Renal pelvis (tissue), 4 donors: Measurements from ENCODE around the gene AFDN. TPM values are rescaled to one million over a fixed set of nuclear protein-coding genes. Genes with fewer than 3 reads are reported as not detected.
"Not testable (repeated sequence)": the region's sequence is repeated elsewhere in the genome, so short reads cannot be mapped to it uniquely, and the experiment has no call there.

Experiments used
- DNase-seq: peaks from one replicate; pipeline ENCODE4 v3.0.0-alpha.2; 2013
- polyA plus RNA-seq, 3 donors: library from polyadenylated mRNA; unstranded; fragments of 120-200 nt; gene quantifications; one replicate each; pipeline ENCODE4 v1.2.1, GENCODE V29; 2013; ENCODE audit not compliant: insufficient read length in 3 of 3

Gene AFDN
- polyA plus RNA-seq, 3 donors = 178 to 233 (median 229) TPM

GRCh38 chr6:167949121-167949684 lies 122.5 kb downstream of the AFDN start:
- DNase-seq = no peak

DNA sequence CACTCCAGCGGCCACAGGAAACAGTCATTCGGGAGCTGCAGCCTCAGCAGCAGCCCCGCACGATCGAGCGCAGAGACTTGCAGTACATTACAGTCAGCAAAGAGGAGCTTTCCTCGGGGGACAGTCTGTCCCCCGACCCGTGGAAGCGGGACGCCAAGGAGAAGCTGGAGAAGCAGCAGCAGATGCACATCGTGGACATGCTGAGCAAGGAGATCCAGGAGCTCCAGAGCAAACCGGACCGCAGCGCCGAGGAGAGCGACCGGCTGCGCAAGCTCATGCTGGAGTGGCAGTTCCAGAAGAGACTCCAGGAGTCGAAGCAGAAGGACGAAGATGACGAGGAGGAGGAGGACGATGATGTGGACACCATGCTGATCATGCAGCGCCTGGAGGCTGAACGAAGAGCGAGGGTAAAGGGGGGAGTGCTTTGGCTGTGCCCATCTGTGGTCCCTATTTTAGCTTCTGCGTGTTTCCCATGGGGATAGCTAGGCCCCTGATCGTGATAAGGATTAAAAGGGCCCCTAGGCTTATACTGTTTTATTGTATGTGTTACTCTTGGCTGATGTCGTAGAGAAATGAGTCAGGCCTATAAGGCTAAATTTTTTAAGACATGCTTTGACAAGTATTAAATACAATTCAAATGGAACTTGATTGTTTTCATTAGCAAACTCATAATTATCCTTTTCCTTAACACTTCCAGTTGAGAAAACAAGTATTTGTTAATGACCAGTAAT lies 125.2 kb downstream of the AFDN start:
- no peak for DNase-seq

DNA sequence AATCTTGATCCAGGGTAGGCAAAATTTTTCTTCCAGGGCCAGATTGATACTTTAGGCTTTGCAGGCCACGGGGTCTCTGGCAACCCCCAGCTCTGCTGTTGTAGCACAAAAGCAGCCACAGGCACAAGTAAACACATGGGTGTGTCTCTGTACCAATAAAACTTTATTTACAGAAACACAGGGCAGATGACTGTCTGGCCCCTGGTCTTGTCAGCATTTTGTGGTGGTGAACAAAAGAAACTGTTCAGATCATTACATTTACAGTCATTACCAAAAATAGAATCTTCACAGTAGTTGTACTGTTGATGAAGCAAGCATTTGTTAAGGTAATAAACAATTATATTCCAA lies 125.8 kb downstream of the AFDN start:
- DNase-seq = no peak

GRCh38 chr6:167953551-167953950 lies 126.8 kb downstream of the AFDN start:
- DNase-seq = no peak

DNA sequence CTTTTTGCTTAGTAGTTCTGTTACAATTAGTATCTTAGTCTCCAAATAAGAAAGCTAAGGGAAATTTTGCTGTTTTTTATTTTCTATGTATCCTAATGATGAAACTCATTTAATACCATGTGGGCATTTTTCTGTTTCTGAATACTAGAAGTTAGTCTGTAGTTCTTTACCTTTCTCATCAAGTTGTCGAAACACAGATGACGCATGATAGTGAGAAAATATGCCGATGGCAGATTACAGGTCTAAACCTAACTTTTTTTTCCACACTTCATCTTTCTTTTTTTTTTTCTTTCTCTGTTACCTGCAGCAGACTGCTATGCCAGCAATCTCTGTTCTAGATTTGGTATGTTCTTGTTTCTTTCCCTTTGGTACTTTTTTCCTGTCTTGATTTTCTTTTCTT lies 127.4 kb downstream of the AFDN start:
- DNase-seq = no peak

- DNase-seq = no peak
These were observed 129.8 kb downstream of the AFDN start for GRCh38 chr6:167956491-167956890.

- no peak for DNase-seq
These were observed 130.3 kb downstream of the AFDN start for GRCh38 chr6:167956983-167957492.

DNA sequence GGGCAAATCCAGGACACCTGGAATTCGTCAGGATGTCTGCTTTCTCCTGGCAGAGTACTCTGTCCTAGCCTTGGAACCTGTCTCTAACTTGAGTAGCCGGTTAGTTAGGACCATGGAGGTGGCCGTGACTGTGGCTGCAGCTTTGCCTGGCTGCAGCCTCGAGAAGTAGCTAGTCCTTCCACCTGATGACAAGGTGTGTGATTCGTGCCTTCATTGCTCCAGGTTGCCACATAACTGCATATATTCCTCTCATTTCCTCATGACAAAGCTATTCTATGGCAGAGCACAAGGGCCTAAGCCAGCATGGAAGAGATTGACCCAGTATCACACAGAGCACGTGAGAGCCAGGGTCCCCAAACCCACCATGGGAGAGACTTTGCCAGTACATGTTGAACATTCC lies 130.9 kb downstream of the AFDN start:
- DNase-seq = no peak

- DNase-seq = no peak
These were observed 133.9 kb downstream of the AFDN start for GRCh38 chr6:167960579-167960978.

DNA sequence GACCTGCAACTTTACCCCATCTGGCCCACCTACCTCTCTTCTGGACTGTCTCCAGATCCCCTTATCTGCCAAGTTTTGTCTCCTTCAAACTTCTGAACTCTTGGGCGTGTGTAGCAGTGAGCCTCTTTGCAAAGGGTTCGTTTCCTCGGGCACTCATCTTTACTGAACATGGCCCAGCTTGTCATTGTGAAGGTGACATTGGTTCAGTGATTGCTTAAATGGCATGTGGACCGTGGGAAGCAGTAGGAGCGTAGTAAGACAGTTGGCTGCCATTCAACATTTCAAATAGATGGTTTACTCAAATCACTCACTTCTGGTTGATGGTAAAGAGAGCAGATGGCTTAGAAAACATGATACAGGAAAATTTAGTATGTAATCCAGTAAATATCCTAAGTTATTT lies 136.0 kb downstream of the AFDN start:
- DNase-seq = no peak

- DNase-seq = no peak
These were observed 136.9 kb downstream of the AFDN start for GRCh38 chr6:167963589-167964057.

GRCh38 chr6:167965592-167966539 lies 139.2 kb downstream of the AFDN start:
- DNase-seq = no peak

GRCh38 chr6:167966540-167966905 lies 139.8 kb downstream of the AFDN start:
- no peak for DNase-seq

DNA sequence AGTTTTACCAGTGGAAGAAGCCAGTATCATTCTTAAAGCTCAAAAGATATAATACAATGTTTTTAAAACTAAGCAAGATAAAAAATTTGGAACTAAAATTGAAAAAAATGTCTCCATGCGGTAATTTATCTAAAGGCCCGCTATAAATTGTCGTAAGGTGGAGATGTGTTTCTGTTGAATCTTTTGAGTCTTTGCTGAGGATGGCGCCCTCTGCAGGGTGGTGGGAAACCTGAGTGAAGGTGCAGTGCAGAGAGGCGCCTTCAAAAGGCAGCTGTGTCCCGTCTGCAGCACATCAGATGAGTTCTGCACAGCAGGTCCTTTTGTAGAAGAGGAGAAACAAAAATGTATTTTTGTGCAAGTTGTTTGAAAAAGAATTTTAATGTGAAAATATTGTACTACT lies 141.4 kb downstream of the AFDN start:
- no peak for DNase-seq

- no peak for DNase-seq
These were observed 143.5 kb downstream of the AFDN start for GRCh38 chr6:167970230-167970629.

- DNase-seq = no peak
These were observed 145.5 kb downstream of the AFDN start for GRCh38 chr6:167972193-167972592.

- no peak for DNase-seq
These were observed 146.6 kb downstream of the AFDN start for GRCh38 chr6:167973148-167973885.

- no peak for DNase-seq
These were observed 148.1 kb downstream of the AFDN start for GRCh38 chr6:167974640-167975344.

DNA sequence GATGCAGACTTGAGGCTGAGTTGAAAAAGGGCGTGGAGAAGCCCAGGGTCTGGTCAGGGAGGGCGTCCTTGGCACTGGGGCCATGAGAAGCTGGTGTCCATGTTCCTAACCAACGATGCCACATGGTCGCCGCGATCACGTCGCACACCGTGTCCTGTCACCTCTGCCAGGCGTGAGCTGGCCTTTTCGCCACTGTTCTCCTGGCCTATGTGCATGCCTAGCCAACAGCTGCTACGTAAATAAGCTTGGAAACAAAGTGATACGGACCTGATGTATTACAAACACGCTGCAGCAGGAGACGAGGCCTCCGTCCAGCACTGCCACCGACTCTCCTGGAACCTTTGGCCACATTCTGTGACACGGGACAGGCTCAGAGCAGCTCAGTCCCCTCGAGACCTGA lies 148.7 kb downstream of the AFDN start:
- no peak for DNase-seq

DNA sequence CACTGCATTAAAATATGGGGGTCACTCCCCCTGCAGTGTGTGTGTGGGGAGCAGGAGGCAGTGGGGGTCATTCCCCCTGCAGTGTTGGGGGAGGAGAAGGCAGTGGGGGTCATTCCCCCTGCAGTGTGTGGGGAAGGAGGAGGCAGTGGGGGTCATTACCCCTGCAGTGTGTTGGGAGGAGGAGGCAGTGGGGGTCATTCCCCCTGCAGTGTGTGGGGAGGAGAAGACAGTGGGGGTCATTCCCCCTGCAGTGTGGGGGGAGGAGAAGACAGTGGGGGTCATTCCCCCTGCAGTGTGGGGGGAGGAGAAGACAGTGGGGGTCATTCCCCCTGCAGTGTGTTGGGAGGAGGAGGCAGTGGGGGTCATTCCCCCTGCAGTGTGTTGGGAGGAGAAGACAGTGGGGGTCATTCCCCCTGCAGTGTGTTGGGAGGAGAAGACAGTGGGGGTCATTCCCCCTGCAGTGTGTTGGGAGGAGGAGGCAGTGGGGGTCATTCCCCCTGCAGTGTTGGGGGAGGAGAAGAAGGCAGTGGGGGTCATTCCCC lies 149.5 kb downstream of the AFDN start:
- DNase-seq = not testable (repeated sequence)

DNA sequence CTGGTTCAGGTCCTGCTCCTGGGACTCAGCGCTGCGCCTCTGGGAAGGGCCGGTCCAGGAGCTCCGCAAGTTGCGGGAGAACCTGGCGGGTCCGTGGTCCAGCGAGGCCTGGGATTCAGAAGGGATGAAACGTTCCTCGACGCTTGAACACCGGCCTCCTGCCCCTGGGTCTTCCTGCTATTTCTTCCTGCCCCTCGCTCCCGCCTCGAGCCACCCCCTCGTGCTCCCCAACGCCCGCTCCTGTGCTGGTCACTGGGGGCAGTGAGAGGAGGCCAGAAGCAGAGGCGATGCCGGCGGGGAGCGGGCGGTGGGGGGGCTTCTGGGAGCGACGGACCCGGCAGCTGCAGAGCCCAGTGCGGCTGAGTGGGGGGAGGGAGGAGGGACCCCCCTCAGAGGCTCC lies 150.0 kb downstream of the AFDN start:
- no peak for DNase-seq
